ENCODE results near the gene AUTS2. TPM values are rescaled to one million over a fixed set of nuclear protein-coding genes. Genes with fewer than 3 reads are reported as not detected.

Gene AUTS2
- total and polyA plus RNA-seq, 10 of the 15 experiments (the other 5 are each of a cell fraction or from before 2014, with no cell fraction given): 6.4 to 55.6 (median 21.6) TPM

- TF ChIP-seq BCL3 (IDR thresholded peaks at IDR 0.05; ENCODE audit: borderline replicate concordance, insufficient read depth, low read depth, low read length, poor library complexity, severe bottlenecking) (no peak), SP1 (IDR thresholded peaks at IDR 0.05; ENCODE audit: low read depth, low read length) (no peak), GABPA (IDR thresholded peaks at IDR 0.05; ENCODE audit: low read depth) (no peak), CEBPB (IDR thresholded peaks at IDR 0.05; ENCODE audit: borderline replicate concordance in 1 of 2, low read depth in 2 of 2, low read length in 2 of 2) (no peak), ELK1 (IDR thresholded peaks at IDR 0.05; ENCODE audit: low read depth, low read length) (no peak), RELB (IDR thresholded peaks at IDR 0.05; ENCODE audit: low read depth) (no peak), SPI1 (IDR thresholded peaks at IDR 0.05; ENCODE audit: borderline replicate concordance, insufficient read depth, low read depth, low read length) (peak; percentile 84; the same call in 1 of the 2 replicates), BRCA1 (IDR thresholded peaks at IDR 0.05; ENCODE audit: low read depth, low read length) (no peak), NRF1 (conservative IDR thresholded peaks at IDR 0.05; ENCODE audit: low read depth, low read length) (no peak), RBBP5 (conservative IDR thresholded peaks at IDR 0.05) (no peak), IKZF2 (IDR thresholded peaks at IDR 0.05) (peak; percentile 10 to 46; a peak in 2 of 4 replicates), ZNF384 (IDR thresholded peaks at IDR 0.05; ENCODE audit: borderline replicate concordance, low read depth, low read length) (no peak), ZNF217 (IDR thresholded peaks at IDR 0.05) (no peak), REST (IDR thresholded peaks at IDR 0.05; ENCODE audit: low read depth, low read length) (no peak), PBX3 (IDR thresholded peaks at IDR 0.05; ENCODE audit: insufficient replicate concordance, low read depth, low read length) (no peak), MEF2A (IDR thresholded peaks at IDR 0.05; ENCODE audit: insufficient read depth, low read depth, low read length) (no peak), E2F4 (IDR thresholded peaks at IDR 0.05; ENCODE audit: low read depth, low read length) (no peak), FOS (IDR thresholded peaks at IDR 0.05; ENCODE audit: borderline replicate concordance, extremely low read depth, insufficient read length) (no peak)
Observed at GRCh38 chr7:69825113-69825972, 227.1 kb downstream of the AUTS2 start (continued).

All from GM12878 (cell line).